IMR-90 (cell line): ENCODE results near the gene TBC1D22B. TPM values are rescaled to one million over a fixed set of nuclear protein-coding genes. Genes with fewer than 3 reads are reported as not detected.

Experiments used
- ATAC-seq: fragments of 200-7000 bp; cut with Tn5 transposase; 2 replicates; pipeline ENCODE4 v1.9.1; 2020; ENCODE audit warnings: low read depth, mild to moderate bottlenecking, moderate library complexity
- BruUV-seq: library from RNA; stranded (reverse); fragments of 400-500 nt; replicated peaks from 2 replicates; lab custom pipeline; 2021; lab: Mats Ljungman, UMichigan
- CTCF ChIA-PET: fragments of 300-600 bp; formaldehyde crosslinking; extraction: SDS; loops from one replicate; lab custom pipeline; 2021; ENCODE audit warnings: antibody characterized with exemption; lab: Yijun Ruan, JAX
- POLR2A ChIA-PET: fragments of 300-600 bp; sonication (Branson Sonifier 250); formaldehyde crosslinking; loops from one replicate; lab custom pipeline; 2022; ENCODE audit warnings: antibody characterized with exemption; ENCODE audit not compliant: unreplicated experiment; lab: Charles Lee
- DNase-seq: peaks from one replicate; pipeline ENCODE4 v3.0.0; 2013
- H2AFZ ChIP-seq: replicated peaks from 2 replicates; pipeline ENCODE3; 2013; ENCODE audit warnings: low read length, mild to moderate bottlenecking; ENCODE audit not compliant: poor library complexity
- H2AK5ac ChIP-seq: 2 replicates; pipeline ENCODE4 v1.6.1; 2013; ENCODE audit warnings: low read depth, low read length, inconsistent platforms
- H2AK9ac ChIP-seq: replicated peaks from 2 replicates; pipeline ENCODE3; 2013; ENCODE audit warnings: mild to moderate bottlenecking, low read depth, low read length, moderate library complexity; ENCODE audit not compliant: poor library complexity
- H2BK120ac ChIP-seq: 2 replicates; pipeline ENCODE4 v1.6.1; 2013; ENCODE audit warnings: low read depth, low read length, inconsistent platforms
- H2BK15ac ChIP-seq: 3 replicates; pipeline ENCODE4 v1.6.1; 2013; ENCODE audit warnings: low read depth, low read length, inconsistent platforms
- H2BK20ac ChIP-seq: 2 replicates; pipeline ENCODE4 v1.6.1; 2013; ENCODE audit warnings: low read depth, mild to moderate bottlenecking, inconsistent platforms, low read length, moderate library complexity
- H2BK5ac ChIP-seq: 2 replicates; pipeline ENCODE4 v1.6.1; 2013; ENCODE audit warnings: mild to moderate bottlenecking, low read depth, low read length, inconsistent platforms; ENCODE audit not compliant: poor library complexity, severe bottlenecking
- H3K14ac ChIP-seq: replicated peaks from 2 replicates; pipeline ENCODE4 v1.6.1; 2013; ENCODE audit warnings: low read depth, low read length, inconsistent platforms
- H3K18ac ChIP-seq: 2 replicates; pipeline ENCODE4 v1.6.1; 2013; ENCODE audit warnings: low read depth, low read length, control low read depth
- H3K23ac ChIP-seq: 2 replicates; pipeline ENCODE4 v1.6.1; 2013; ENCODE audit warnings: low read depth, low read length, inconsistent platforms
- H3K27ac ChIP-seq: 2 replicates; pipeline ENCODE4 v1.5.1; 2013; ENCODE audit warnings: mild to moderate bottlenecking, control low read depth, low read length; ENCODE audit not compliant: insufficient read depth
- H3K27me3 ChIP-seq: 2 replicates; pipeline ENCODE4 v1.6.1; 2013; ENCODE audit warnings: low read length; ENCODE audit not compliant: control insufficient read depth, insufficient read depth
- H3K36me3 ChIP-seq: 2 replicates; pipeline ENCODE4 v1.6.1; 2013; ENCODE audit warnings: low read length, mixed read lengths; ENCODE audit not compliant: control insufficient read depth, insufficient read depth
- H3K4ac ChIP-seq: 2 replicates; pipeline ENCODE4 v1.6.1; 2013; ENCODE audit warnings: low read depth, low read length, inconsistent platforms
- H3K4me1 ChIP-seq: 2 replicates; pipeline ENCODE4 v1.6.1; 2013; ENCODE audit warnings: low read length, mixed read lengths; ENCODE audit not compliant: control insufficient read depth, insufficient read depth
- H3K4me2 ChIP-seq: 2 replicates; pipeline ENCODE4 v1.6.1; 2013; ENCODE audit warnings: low read depth, mild to moderate bottlenecking, control low read depth, low read length, moderate library complexity
- H3K4me3 ChIP-seq: 2 replicates; pipeline ENCODE4 v1.5.1; 2013; ENCODE audit warnings: low read depth, mild to moderate bottlenecking, control low read depth, low read length, moderate library complexity; ENCODE audit not compliant: insufficient read depth
- H3K56ac ChIP-seq: 2 replicates; pipeline ENCODE4 v1.6.1; 2013; ENCODE audit warnings: low read length, inconsistent platforms; ENCODE audit not compliant: insufficient read depth; ENCODE audit errors: extremely low read depth
- H3K79me1 ChIP-seq, 2 experiments: 2 replicates each; pipeline ENCODE4 v1.6.1; 2013; ENCODE audit warnings: low read length in 2 of 2, inconsistent platforms in 1 of 2, low read depth in 1 of 2
- H3K9ac ChIP-seq: 2 replicates; pipeline ENCODE4 v1.6.1; 2013; ENCODE audit warnings: low read depth, low read length, control low read depth
- H3K9me1 ChIP-seq: 2 replicates; pipeline ENCODE4 v1.6.1; 2013; ENCODE audit warnings: low read length, inconsistent platforms; ENCODE audit not compliant: insufficient read depth
- H3K9me3 ChIP-seq: 2 replicates; pipeline ENCODE4 v1.6.1; 2013; ENCODE audit warnings: low read length; ENCODE audit not compliant: control insufficient read depth, insufficient read depth
- H4K20me1 ChIP-seq: 2 replicates; pipeline ENCODE4 v1.6.1; 2013; ENCODE audit warnings: low read length, inconsistent platforms; ENCODE audit not compliant: insufficient read depth
- H4K5ac ChIP-seq: 2 replicates; pipeline ENCODE4 v1.6.1; 2013; ENCODE audit warnings: mild to moderate bottlenecking, low read depth, low read length, control low read depth
- H4K8ac ChIP-seq, 2 experiments: 2 replicates each; pipeline ENCODE4 v1.6.1; 2013; ENCODE audit warnings: low read depth in 2 of 2, low read length in 2 of 2, control low read depth in 1 of 2, inconsistent platforms in 1 of 2
- H4K91ac ChIP-seq: 2 replicates; pipeline ENCODE4 v1.6.1; 2013; ENCODE audit warnings: low read depth, low read length, inconsistent platforms; ENCODE audit not compliant: insufficient read depth
- BHLHE40 ChIP-seq: fragments of 150-350 bp; IDR thresholded peaks from 2 replicates; pipeline ENCODE4 v1.6.1; 2016; ENCODE audit warnings: mild to moderate bottlenecking, low read depth, low read length
- CEBPB ChIP-seq: IDR thresholded peaks from 2 replicates; pipeline ENCODE4 v1.6.1; 2012; ENCODE audit warnings: low read depth, low read length, improper control_type of control experiment
- CHD1 ChIP-seq: IDR thresholded peaks from 2 replicates; pipeline ENCODE4 v1.6.1; 2012; ENCODE audit warnings: low read depth, low read length, improper control_type of control experiment
- CTCF ChIP-seq: conservative IDR thresholded peaks from 2 replicates; pipeline ENCODE4 v1.5.1; 2012; ENCODE audit warnings: mild to moderate bottlenecking, low read depth, low read length, improper control_type of control experiment
- FOS ChIP-seq: fragments of 150-350 bp; IDR thresholded peaks from 2 replicates; pipeline ENCODE4 v1.6.1; 2016; ENCODE audit warnings: low read depth, low read length
- MAFK ChIP-seq: IDR thresholded peaks from 2 replicates; pipeline ENCODE4 v1.6.1; 2012; ENCODE audit warnings: low read depth, low read length, improper control_type of control experiment
- MAZ ChIP-seq: IDR thresholded peaks from 2 replicates; pipeline ENCODE4 v1.6.1; 2012; ENCODE audit warnings: low read depth, mild to moderate bottlenecking, low read length, improper control_type of control experiment, moderate library complexity, borderline replicate concordance
- MXI1 ChIP-seq: IDR thresholded peaks from 2 replicates; pipeline ENCODE4 v1.6.1; 2012; ENCODE audit warnings: low read depth, mild to moderate bottlenecking, low read length, moderate library complexity, borderline replicate concordance
- NFE2L2 ChIP-seq: fragments of 150-350 bp; IDR thresholded peaks from 2 replicates; pipeline ENCODE4 v1.6.1; 2016; ENCODE audit warnings: low read depth, mild to moderate bottlenecking, low read length
- POLR2A ChIP-seq: IDR thresholded peaks from 2 replicates; pipeline ENCODE4 v1.6.1; 2012; ENCODE audit warnings: mild to moderate bottlenecking, low read depth, low read length
- RAD21 ChIP-seq: IDR thresholded peaks from 2 replicates; pipeline ENCODE4 v1.6.1; 2012; ENCODE audit warnings: low read length, improper control_type of control experiment
- RCOR1 ChIP-seq: IDR thresholded peaks from 2 replicates; pipeline ENCODE4 v1.6.1; 2012; ENCODE audit warnings: mild to moderate bottlenecking, low read length, improper control_type of control experiment; ENCODE audit not compliant: insufficient replicate concordance
- RFX5 ChIP-seq: IDR thresholded peaks from 2 replicates; pipeline ENCODE4 v1.8.0; 2012; ENCODE audit warnings: low read depth, mild to moderate bottlenecking, low read length, moderate library complexity
- SMC3 ChIP-seq: fragments of 150-350 bp; IDR thresholded peaks from 2 replicates; pipeline ENCODE4 v1.6.1; 2016; ENCODE audit warnings: low read depth, mild to moderate bottlenecking, antibody characterized with exemption, low read length, moderate library complexity
- USF2 ChIP-seq: fragments of 150-350 bp; IDR thresholded peaks from 2 replicates; pipeline ENCODE4 v1.6.1; 2017; ENCODE audit warnings: mild to moderate bottlenecking, antibody characterized with exemption, low read length, low read depth
- dilution Hi-C: fragments of 300-500 bp; cut with HindIII; formaldehyde crosslinking; loops from one replicate; pipeline ENCODE4 v1.14.3; 2018; ENCODE audit warnings: low sequenced_read_pairs; ENCODE audit not compliant: unreplicated experiment
- in situ Hi-C: fragments of 300-500 bp; cut with MboI; formaldehyde crosslinking; loops from 3 replicates; pipeline ENCODE4 v1.14.3; 2019; ENCODE audit warnings: low sequenced_read_pairs, inconsistent platforms, mixed read lengths
- intact Hi-C: fragments of 100-400 bp; cut with micrococcal nuclease; formaldehyde crosslinking; loops from 2 replicates; pipeline ENCODE4 v1.10.0; 2022
- polyA plus RNA-seq, 3 experiments: library from polyadenylated mRNA; depleted of rRNA; stranded (reverse); fragments of >200 nt; gene quantifications; 2 replicates each; pipeline ENCODE4 v1.2.3, GENCODE V29; 2012; ENCODE audit warnings: low replicate concordance in 1 of 3
- total RNA-seq: library from RNA; depleted of rRNA; stranded (reverse); fragments of >200 nt; gene quantifications from 2 replicates; pipeline ENCODE4 v1.2.3, GENCODE V29; 2012
- TF ChIP-seq, protein P1 (sequence below): fragments of 150-350 bp; IDR thresholded peaks from 2 replicates; pipeline ENCODE4 v1.6.1; 2016; ENCODE audit warnings: low read depth, mild to moderate bottlenecking, low read length, moderate library complexity, borderline replicate concordance

TBC1D22B gene
- total and polyA plus RNA-seq, 2 of the 4 experiments (the other 2 are of a cell fraction): 6.6 to 7.5 TPM

DNA sequence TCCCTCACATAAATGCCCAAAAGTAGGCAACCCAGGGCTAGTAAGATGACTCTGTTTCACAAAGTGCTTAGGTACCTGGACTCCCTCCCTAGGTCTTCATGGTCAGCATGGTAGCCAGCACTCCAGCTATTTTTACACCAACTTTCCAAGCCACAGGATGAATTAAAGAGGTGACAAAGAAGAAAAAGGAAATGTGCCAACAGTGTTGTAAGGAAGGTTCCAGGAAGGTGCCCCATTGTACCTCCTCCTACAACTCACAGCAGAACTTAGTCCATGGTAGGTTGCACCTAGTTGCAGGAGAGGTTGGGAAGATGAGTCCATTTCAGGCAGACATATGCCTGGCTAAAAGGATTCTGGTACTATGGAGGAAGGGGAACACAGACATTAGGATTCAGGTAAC, 76.5 kb downstream of the TBC1D22B start:
- H3K23ac ChIP-seq: no peak overlapping the region
- no peak overlapping the region for H2BK15ac ChIP-seq
- CTCF ChIA-PET: no interaction called here
- H3K56ac ChIP-seq: no peak overlapping the region
- no peaks in the 10 kb centered on the region for H3K79me1 ChIP-seq
- H2AK9ac ChIP-seq: no peak overlapping the region
- H3K4ac ChIP-seq: no peak overlapping the region
- no peak overlapping the region for H3K4me3 ChIP-seq
- H2AFZ ChIP-seq: no peak overlapping the region
- no TSS peak for BruUV-seq
- no peaks in the 10 kb centered on the region for H3K9me3 ChIP-seq
- H3K4me2 ChIP-seq: no peak overlapping the region
- H3K4me1 ChIP-seq: no peaks in the 10 kb centered on the region
- no peak overlapping the region for H4K5ac ChIP-seq
- no peak overlapping the region for H2BK20ac ChIP-seq
- H2BK120ac ChIP-seq: no peak overlapping the region
- H3K14ac ChIP-seq: no peak overlapping the region
- no peak overlapping the region for H3K9ac ChIP-seq
- TF ChIP-seq POLR2A: no peak
- TF ChIP-seq, protein P1, sequence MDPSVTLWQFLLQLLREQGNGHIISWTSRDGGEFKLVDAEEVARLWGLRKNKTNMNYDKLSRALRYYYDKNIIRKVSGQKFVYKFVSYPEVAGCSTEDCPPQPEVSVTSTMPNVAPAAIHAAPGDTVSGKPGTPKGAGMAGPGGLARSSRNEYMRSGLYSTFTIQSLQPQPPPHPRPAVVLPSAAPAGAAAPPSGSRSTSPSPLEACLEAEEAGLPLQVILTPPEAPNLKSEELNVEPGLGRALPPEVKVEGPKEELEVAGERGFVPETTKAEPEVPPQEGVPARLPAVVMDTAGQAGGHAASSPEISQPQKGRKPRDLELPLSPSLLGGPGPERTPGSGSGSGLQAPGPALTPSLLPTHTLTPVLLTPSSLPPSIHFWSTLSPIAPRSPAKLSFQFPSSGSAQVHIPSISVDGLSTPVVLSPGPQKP: no peak
- TF ChIP-seq CHD1: no peak
- no peak for TF ChIP-seq USF2
- TF ChIP-seq SMC3: no peak
- no peak for TF ChIP-seq MXI1
- no peak for TF ChIP-seq CEBPB
- TF ChIP-seq FOS: no peak
- no peak for TF ChIP-seq NFE2L2
- TF ChIP-seq RAD21: no peak
- TF ChIP-seq RCOR1: no peak
- TF ChIP-seq MAFK: no peak
- no peak for TF ChIP-seq MAZ
- TF ChIP-seq RFX5: no peak
- no peak for TF ChIP-seq BHLHE40
- no peak for TF ChIP-seq CTCF
- no peak for DNase-seq
- no peak overlapping the region for H4K91ac ChIP-seq
- H4K8ac ChIP-seq: no peak overlapping the region
- no peaks in the 10 kb centered on the region for H3K27me3 ChIP-seq
- no peak overlapping the region for H3K27ac ChIP-seq
- H3K9me1 ChIP-seq: peaks cover 7% of the 10 kb centered on the region
- ATAC-seq: no peak
- no peak overlapping the region for H2AK5ac ChIP-seq
- POLR2A ChIA-PET: no interaction called here
- H4K20me1 ChIP-seq: no peaks in the 10 kb centered on the region
- no peak overlapping the region for H3K18ac ChIP-seq
- intact Hi-C loops: no loop called here
- no peak overlapping the region for H2BK5ac ChIP-seq
- dilution Hi-C loops: no loop called here
- in situ Hi-C loops: no loop called here
- peaks cover 21% of the 10 kb centered on the region for H3K36me3 ChIP-seq
